CD4-positive, alpha-beta T cell treated with Interleukin-1 beta for 1 hour (primary cell): ENCODE data around the gene HAPLN3.

ENCODE experiments used
- DNase-seq, 2 donors: peaks; one replicate each; pipeline ENCODE4 v3.0.0-alpha.2; 2020 to 2022

Gene HAPLN3

GRCh38 chr15:88909956-88910831 is 14.8 kb upstream of the HAPLN3 start:
- DNase-seq, result no peak

GRCh38 chr15:88908697-88909621 is 13.6 kb upstream of the HAPLN3 start:
- DNase-seq, result no peak

GRCh38 chr15:88908123-88908522 is 12.8 kb upstream of the HAPLN3 start:
- no peak for DNase-seq

GRCh38 chr15:88907111-88907510 is 11.8 kb upstream of the HAPLN3 start:
- DNase-seq, result no peak

- DNase-seq, result no peak
Measured at GRCh38 chr15:88906551-88906950, 11.2 kb upstream of the HAPLN3 start.

- DNase-seq, result no peak
Measured at GRCh38 chr15:88906130-88906529, 10.8 kb upstream of the HAPLN3 start.

- no peak for DNase-seq
Measured at GRCh38 chr15:88905576-88905975, 10.2 kb upstream of the HAPLN3 start.

GRCh38 chr15:88904624-88905327 is 9.4 kb upstream of the HAPLN3 start:
- peak; percentile 94 to 96 for DNase-seq

GRCh38 chr15:88904257-88904623 is 8.9 kb upstream of the HAPLN3 start:
- no peak for DNase-seq

- DNase-seq, result no peak
Measured at GRCh38 chr15:88902846-88903245, 7.5 kb upstream of the HAPLN3 start.

- DNase-seq, result no peak
Measured at GRCh38 chr15:88902221-88902835, 7.0 kb upstream of the HAPLN3 start.

GRCh38 chr15:88901508-88902220 is 6.3 kb upstream of the HAPLN3 start:
- no peak for DNase-seq

- DNase-seq, result no peak
Measured at GRCh38 chr15:88900982-88901418, 5.7 kb upstream of the HAPLN3 start.

- no peak for DNase-seq
Measured at GRCh38 chr15:88900309-88900981, 5.1 kb upstream of the HAPLN3 start.

GRCh38 chr15:88899251-88899650 is 3.9 kb upstream of the HAPLN3 start:
- no peak for DNase-seq

- DNase-seq, result no peak
Measured at GRCh38 chr15:88898736-88899135, 3.4 kb upstream of the HAPLN3 start.

- peak; percentile 67 to 88 for DNase-seq
Measured at GRCh38 chr15:88897456-88898194, 2.3 kb upstream of the HAPLN3 start.

GRCh38 chr15:88897142-88897455 is 1.8 kb upstream of the HAPLN3 start:
- no peak for DNase-seq

GRCh38 chr15:88896333-88897033 is 1.1 kb upstream of the HAPLN3 start:
- DNase-seq, result no peak

- peak; percentile 81 to 87 for DNase-seq
Measured at GRCh38 chr15:88894348-88894818, 961 bp downstream of the HAPLN3 start.
